HL-60 (cell line): ENCODE results near the gene NEK8.

Experiments
- CTCF ChIP-seq: IDR thresholded peaks from one replicate; pipeline ENCODE4 v1.5.1; 2011; ENCODE audit warnings: low read length, control low read depth, inconsistent platforms; ENCODE audit not compliant: insufficient read depth
- POLR2AphosphoS5 ChIP-seq: IDR thresholded peaks from 2 replicates; pipeline ENCODE4 v1.6.1; 2012; ENCODE audit warnings: low read depth
- SPI1 ChIP-seq: IDR thresholded peaks from 2 replicates; pipeline ENCODE4 v1.6.1; 2012; ENCODE audit warnings: low read depth, mild to moderate bottlenecking, borderline replicate concordance

GRCh38 chr17:28693869-28694268, 34.7 kb upstream of the NEK8 start:
- no peak for TF ChIP-seq CTCF
- no peak for TF ChIP-seq POLR2AphosphoS5
- no peak for TF ChIP-seq SPI1
